HG02852 (cell line): ENCODE measurements around the gene GPR161.
A peak's percentile ranks its signal among the peaks of the same experiment; 100 is the strongest.
"Not testable (repeated sequence)": the region's sequence is repeated elsewhere in the genome, so short reads cannot be mapped to it uniquely, and the experiment has no call there.

Experiments
- ATAC-seq: cut with Tn5 transposase; IDR thresholded peaks from one replicate; pipeline ENCODE4 v1.9.1; 2021; ENCODE audit warnings: mild to moderate bottlenecking, moderate library complexity; ENCODE audit not compliant: unreplicated experiment

GPR161 gene, protein sequence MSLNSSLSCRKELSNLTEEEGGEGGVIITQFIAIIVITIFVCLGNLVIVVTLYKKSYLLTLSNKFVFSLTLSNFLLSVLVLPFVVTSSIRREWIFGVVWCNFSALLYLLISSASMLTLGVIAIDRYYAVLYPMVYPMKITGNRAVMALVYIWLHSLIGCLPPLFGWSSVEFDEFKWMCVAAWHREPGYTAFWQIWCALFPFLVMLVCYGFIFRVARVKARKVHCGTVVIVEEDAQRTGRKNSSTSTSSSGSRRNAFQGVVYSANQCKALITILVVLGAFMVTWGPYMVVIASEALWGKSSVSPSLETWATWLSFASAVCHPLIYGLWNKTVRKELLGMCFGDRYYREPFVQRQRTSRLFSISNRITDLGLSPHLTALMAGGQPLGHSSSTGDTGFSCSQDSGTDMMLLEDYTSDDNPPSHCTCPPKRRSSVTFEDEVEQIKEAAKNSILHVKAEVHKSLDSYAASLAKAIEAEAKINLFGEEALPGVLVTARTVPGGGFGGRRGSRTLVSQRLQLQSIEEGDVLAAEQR

DNA sequence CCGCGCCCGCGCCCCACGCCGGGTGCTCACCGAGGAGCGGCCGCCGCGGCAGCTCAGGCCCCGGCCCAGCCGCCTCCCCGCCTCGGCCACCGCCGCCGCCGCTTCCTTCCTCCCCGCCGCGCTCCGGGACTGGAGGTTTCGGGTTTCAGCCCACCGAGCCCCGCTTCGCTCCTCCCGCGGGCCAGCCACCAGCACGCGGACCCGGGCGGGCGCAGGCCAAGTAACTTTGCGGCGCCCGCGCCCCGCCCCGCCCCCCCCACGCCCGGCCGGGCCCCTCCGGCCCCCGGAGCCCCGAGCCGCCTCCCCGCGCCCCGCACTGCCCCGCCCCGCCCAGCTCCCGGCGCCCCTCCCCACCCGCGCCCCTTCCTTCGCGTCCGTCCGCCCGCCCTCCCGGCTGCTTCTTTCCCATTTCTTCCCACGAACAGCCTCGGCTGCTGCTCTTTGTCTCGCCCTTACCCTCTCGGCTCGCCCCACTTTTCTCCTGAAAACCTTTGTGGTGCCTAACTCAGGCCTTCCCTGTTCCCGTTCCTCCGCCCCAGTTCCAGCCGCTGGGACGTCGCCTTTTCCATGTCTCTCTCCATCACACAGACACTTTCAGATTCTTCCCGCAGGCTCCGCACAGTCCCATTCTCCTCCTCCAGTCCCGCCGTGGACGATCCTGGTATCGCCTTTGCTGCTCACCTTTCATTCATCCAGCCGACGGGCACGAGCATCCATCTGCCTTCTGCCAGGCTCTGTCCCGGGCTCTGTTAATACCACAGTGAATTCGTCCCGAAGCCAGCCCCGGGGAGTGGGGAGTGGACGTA is at the start of gene GPR161:
GPR161 (minus strand) TSS at position 222 of the 806 bp plus-strand sequence. CDS start 32,080 bp downstream, outside the sequence.
- no peak for ATAC-seq

DNA sequence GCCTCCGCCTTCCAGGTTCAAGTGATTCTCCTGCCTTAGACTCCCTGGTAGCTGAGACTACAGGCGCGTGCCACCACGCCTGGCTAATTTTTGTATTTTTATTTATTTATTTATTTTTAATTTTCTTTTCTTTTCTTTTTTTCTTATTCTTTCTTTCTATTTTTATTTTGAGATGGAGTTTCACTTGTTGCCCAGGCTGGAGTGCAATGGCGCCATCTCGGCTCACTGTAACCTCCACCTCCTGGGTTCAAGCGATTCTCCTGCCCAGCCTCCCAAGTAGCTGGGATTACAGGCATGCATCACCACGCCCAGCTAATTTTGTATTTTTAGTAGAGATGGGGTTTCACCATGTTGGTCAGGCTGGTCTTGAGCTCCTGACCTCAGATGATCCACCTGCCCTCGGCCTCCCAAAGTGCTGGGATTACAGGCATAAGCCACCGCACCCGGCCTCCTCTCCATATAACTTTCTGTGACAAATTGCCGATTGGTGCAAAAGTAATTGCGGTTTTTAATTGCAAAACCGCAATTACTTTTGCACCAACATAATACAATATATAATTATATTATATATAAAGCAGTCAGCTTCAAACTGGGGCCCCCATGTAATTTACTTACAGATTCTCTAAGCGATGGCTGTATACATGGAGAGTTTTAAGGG is 44.5 kb upstream of the GPR161 start:
- not testable (repeated sequence) for ATAC-seq

DNA sequence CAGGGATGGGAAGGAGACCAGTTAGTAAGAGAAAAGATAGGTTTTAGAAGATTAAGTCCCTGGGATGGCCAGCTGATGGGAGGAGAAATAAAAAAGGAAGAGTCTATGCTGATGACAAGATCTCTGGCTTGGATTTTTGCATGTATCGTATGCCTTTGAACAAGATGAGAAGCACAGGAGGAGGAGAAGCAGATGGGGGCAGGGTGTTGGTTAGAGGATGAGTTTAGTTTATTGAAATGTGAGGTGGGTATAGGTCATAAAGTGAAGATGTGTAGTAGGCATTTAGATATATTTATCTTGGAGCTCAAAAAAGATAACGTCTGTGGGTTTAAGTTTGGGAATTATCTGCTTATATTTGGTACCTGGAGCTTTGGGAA is 43.4 kb upstream of the GPR161 start:
- ATAC-seq = no peak

DNA sequence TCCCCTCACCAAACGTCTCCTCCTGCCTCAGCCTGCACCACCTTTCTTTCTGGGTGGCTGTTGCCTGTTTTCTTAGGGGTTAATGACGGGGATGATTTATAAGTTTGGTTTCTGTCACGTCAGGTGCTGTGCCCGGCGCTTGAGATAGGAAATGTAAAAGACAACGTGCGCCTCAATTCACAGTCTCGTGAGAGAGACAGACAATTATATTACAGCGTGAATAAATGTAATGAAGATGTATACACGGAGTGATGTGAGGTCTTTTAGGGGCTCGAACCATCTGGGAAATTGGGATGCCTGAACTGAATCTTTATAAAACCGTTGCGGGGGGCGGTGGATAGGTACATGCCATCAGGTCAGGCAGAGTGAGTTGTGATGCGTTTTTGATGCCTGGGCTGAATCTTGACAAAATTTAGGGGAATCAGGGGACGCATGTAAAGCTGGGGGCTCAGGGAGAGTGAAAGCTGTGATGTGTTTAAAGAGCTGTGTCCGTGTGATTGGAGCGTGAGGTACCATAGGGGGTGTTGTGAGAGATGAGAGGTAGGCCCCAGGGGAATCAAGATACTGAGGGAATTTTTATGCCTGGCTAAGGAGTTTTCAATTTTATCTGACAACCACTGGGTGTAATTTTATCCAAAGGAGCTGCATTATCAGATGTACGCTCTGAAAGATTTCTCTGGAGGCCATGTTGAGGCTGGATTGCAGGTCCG is 42.9 kb upstream of the GPR161 start:
- no peak for ATAC-seq

DNA sequence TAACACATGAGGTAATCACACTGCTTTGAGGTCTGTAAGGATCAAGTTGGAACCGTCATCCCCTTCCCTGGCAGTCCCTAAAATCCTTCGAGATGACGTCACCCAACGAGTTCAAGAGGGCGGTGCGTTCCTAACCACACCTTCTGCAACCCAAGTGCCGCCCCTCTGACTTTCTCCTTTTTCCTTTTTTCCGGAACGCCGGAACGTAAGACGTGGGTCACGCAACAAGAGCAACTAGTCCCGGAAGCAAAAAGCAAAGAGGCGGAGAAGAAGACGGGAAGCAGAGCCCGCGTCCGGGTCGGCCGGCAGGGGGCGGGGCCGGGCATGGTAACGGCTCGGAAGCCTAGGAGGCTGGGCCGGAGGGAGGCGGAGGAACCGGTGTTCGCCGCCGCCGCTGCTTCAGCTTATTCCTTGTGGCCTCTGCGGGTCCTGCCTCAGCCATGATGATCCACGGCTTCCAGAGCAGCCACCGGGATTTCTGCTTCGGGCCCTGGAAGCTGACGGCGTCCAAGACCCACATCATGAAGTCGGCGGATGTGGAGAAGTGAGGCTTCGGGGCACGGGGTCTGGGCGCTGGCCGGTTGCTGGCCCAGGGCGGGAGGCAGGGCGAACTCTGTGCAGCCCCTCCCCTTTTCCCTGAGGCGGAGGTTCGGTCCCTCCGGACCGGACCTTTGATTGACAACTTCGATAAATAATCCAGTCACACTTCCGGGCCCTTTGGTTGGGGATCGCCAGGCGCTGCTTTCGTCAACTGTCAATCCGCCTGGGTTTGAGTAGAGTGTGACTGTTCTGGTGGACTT is 42.1 kb upstream of the GPR161 start, which contains the start of gene TIPRL:
TIPRL (plus strand) TSS at position 325 of the 800 bp plus-strand sequence; CDS start at position 441, 116 bp downstream.
- peak; percentile 89 for ATAC-seq

DNA sequence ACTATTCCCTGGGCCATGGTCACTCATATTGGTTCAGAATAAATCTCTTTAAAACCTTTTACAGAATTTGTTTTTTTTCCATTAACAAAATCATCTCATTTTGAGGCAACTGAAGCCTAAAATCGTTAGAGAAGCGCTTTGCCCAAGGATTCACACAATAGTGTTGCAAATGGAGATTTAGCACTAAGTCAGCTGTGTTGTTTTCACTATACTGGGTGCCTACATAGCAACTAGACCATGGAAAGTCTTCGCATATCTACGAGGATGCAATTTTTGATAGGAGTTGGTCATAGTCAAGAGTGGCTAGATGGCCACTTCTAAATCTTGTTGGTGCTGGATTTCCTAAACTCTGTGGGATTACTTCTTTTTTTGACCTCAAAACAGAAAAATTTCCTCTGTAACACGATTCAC is 41.5 kb upstream of the GPR161 start:
- no peak for ATAC-seq

DNA sequence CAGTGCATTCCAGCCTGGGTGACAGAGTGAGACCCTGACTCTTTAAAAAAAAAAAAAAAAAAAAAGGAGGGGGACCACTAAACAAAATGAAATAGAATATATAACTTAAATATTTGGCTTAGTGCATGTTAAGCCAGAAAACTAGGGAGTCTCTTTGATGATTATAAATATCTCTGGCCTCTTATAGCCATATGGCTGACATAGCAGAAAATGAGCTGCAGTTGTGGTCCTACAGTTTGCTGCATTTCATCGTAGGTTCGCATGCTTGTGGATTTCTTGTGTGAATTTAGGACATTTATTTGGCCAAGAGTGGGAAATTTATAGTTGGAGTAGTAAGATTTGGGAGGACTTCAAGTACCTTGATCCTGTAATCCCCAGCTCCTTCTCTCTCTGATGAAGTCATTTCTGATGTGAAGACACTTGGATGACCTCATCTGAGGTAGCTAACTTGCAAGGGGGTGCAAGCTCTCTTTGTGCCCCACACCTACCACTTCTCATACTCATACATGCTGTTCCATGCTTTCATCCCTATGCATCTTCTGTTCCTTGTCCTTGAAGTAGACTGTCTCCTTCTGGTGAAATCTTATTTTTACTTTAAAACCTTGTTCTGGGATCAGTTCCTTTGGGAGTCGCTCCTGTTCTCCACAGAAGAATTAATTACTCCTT is 35.7 kb upstream of the GPR161 start:
- ATAC-seq = no peak

DNA sequence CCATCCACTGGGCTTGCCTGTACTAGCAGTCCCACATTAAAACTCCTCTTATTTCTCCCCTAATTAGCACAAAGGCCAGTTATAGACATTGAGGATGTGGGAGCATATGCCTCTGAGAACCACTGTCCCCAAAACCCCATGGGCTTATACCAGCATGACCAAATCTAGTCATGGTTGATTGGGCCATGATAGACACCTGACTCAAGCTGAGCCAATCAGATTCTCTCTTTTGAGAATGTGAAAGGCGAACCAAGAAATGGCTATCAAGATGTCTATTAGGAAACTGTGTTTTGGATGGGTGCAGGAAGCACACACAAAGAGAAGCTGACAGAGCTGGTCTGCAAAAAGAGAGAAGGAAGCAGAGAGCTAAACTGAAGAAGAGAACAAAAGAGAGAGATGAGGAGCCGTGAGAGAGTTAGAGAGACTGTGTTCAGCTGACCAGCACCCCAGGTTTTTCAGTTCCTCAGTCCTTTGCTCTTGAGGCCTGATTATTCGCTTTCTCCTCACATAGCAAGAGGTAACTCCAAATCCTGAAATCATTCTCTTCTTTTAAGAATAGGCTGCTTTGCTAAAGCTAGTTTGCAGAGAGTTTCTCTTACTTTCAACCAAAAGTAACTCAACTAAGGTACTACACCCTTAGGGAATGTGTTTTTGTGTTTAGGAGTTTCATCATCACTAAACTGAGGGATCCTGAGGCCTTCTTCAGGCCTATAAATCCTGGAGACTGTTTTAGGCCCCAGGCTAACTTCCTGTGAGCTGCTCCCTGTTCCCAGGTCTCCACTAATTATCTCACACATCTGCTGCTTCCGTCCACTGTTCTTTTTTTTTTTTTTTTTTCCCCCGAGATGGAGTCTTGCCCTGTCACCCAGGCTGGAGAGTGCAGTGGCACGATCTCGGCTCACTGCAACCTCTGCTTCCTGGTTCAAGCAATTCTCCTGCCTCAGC is 34.1 kb upstream of the GPR161 start:
- no peak for ATAC-seq

DNA sequence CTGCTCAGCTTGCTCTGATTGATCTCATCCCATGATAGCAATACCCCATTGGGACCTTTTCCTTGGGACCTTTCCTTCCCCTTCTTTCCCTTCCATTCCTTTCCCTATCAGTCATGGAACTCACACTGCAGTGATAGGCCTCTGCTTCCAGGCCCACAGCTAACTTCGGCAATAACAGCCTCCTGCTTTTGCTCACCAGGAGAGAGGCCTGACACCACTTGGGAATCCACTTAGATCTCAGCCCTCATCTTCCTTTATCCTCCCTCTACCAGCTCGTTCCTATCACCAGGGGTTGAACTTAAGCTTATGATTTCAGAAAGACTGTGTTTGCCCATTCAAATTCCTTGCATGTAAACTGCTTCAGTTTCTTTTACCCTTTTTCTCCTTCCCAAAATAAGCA is 31.1 kb upstream of the GPR161 start:
- no peak for ATAC-seq

DNA sequence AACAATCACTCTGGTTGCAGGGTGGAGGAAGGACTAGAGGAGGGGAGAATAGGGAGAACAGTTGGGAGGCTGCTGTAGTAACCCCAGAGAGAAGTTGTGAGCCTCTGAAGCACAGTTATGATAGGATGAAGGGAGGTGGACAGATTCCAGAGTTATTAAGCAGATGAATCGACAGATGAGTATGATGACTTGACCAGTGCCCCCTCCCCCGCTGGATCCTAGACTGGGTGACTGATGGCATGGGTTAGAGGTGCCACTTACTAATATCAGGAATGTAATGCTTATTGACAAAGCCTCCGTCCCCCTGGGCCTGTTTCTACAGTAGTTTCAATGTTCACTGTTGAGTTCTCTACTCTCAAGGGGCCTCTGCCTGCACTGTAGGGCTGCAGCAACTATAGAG is 28.0 kb upstream of the GPR161 start:
- no peak for ATAC-seq

DNA sequence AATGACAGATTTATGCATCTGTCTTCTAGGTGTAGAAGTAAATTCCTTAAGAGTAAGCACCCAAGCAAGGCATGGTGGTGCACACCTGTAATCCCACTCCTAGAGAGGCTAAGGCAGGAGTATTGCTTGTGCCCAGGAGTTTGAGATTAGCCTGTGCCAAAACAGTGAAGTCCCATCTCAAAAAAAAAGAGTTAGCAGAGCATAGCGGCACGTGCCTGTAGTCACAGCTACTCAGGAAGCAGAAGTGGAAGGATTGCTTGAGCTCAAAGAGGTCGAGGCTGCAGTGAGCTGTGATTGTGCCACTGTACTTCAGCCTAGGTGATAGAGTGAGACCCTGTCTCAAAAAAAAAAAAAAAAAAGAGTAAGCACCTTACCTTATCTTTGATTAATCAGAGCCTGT is 26.9 kb upstream of the GPR161 start:
- no peak for ATAC-seq

DNA sequence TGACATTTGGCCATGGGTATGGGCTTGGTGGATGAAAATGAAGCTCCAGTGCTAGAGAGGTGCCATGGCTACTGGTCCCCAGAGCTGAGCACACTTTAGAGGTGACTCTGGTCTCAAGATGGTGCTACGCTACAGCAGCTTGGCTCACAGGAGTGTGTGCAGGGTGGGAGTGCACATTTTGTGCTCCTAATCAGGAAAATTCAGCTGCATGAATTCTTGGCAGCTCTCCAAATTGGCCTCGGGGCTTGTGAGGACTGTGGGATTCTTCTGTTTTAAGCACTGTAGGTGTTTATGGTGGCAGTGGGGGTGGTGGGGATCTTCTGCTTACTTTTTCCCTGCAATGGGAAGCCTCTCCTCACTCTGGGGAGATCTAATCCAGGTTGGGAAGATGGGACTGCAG is 24.7 kb upstream of the GPR161 start:
- no peak for ATAC-seq

DNA sequence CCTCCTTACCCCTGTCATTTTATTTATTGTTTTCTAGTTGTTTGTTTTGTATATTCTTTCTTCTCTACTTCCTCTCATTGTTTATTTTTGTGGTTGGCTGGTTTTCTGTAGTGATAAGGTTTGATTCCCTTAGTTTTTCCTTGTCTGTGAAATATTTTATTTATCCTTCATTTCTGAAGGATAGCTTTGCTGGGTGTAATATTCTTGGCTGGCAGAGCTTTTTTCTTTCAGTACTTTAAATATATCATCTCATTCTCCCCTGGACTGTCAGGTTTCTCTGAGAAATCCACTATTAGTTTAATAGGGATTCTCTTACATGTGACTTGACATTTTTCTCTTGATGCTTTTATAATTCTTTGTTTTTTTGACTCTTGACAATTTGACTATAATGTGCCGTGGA is 23.2 kb upstream of the GPR161 start:
- ATAC-seq = no peak

DNA sequence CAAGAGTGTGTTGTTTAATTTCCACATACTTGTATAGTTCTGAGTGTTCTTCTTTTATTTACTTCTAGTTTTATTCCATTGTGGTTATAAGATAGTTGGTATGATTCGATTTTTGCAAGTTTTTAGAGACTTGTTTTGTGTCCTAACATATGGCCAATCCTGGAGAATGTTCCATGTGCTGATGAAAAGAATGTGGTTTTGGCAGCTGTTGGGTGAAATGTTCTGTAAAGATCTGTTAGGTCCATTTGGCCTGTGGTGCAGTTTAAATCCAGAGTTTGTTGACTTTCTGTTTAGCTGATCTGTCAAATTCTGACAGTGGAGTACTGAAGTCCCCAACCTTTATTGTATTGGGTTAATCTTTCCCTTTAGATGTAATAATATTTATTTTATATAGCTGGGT is 22.5 kb upstream of the GPR161 start:
- ATAC-seq = no peak

DNA sequence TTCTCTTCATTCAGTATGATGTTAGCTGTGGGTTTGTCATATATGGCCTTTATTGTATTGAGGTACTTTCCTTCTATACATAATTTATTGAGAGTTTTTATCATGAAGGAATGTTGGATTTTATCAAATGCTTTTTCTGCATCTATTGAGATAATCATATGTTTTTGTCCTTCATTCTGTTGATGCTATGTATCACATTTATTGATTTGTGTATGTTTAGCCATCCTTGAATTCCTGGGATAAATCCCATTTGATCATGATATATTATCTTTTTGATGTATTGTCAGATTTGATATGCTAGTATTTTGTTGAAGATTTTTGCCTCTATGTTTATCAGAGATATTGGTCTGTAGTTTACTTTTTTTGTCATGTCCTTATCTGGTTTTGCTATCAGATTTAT is 20.9 kb upstream of the GPR161 start:
- no peak for ATAC-seq

DNA sequence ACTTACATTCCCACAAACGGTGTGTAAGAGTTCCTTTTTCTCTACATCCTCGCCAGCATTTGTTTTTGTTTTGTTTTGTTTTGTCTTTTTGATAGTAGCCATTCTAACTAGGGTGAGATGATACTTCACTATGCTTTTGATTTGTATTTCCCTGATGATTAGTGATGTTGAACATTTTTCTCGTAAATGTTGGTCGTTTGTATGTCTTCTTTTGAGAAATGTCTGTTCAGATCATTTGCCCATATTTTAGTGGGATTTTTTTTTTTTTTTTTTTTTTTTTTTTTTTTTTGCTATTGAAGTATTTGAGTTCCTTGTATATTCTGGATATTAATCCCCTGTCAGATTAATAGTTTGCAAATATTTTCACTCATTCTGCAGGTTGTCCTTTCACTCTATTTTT is 19.2 kb upstream of the GPR161 start:
- no peak for ATAC-seq

DNA sequence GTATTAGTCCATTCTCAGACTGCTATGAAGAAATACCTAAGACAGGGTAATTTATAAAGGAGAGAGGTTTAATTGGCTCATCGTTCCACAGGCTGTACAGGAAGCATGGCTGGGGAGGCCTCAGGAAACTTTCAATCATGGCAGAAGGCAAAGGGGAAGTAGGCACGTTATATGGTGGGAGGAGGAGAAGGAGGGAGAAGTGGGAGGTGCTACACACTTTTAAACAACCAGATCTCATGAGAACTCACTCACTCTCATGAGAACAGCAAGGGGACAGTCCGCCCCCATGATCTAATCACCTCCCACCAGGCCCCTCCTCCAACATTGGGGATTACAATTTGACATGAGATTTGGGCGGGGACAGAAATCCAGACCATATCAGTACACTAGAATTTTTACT is 18.0 kb upstream of the GPR161 start:
- ATAC-seq = not testable (repeated sequence)

DNA sequence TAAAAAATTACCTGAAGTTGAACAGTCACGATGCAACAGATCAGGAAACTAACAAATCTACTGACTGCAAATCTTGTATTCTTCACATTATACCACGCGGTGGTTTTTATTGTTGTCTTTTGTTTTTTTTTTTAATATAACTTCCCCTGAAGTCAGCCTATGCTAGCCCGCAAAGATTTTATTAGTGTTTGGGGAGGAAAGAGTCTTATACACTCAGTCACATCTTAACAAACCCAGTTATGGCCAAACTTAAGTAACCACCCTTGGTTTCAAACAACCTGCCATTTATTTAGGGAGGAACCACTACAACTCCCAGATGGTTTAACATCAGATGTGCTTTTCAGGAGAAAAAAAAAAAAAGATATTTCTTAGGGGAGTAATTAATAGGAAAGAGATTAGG is 15.2 kb upstream of the GPR161 start:
- ATAC-seq = no peak
